ENCODE results near the gene SEC23A.

DNA sequence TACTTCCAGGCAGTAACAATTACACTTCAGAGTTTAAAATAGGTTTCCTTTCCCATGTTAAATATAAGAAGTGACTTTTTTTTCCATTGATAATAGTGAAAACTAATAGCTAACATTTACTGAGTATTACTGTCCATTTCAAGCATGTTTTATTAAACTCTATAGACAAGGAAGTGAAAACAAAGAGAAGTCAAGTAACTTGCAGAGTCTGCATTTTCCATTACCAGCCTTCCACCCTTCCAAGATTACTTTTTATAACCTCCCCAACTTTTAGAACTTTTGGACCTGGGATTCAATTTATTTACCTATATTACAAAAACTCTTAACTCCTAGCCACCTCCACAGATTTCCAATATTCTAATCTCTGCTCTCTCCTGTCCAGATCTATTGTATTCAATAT is 67.7 kb downstream of the SEC23A start:
- TF ChIP-seq, protein P1, sequence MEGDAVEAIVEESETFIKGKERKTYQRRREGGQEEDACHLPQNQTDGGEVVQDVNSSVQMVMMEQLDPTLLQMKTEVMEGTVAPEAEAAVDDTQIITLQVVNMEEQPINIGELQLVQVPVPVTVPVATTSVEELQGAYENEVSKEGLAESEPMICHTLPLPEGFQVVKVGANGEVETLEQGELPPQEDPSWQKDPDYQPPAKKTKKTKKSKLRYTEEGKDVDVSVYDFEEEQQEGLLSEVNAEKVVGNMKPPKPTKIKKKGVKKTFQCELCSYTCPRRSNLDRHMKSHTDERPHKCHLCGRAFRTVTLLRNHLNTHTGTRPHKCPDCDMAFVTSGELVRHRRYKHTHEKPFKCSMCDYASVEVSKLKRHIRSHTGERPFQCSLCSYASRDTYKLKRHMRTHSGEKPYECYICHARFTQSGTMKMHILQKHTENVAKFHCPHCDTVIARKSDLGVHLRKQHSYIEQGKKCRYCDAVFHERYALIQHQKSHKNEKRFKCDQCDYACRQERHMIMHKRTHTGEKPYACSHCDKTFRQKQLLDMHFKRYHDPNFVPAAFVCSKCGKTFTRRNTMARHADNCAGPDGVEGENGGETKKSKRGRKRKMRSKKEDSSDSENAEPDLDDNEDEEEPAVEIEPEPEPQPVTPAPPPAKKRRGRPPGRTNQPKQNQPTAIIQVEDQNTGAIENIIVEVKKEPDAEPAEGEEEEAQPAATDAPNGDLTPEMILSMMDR (IDR thresholded peaks at IDR 0.05; ENCODE audit: borderline replicate concordance, extremely low read depth, low read length, poor library complexity, severe bottlenecking), result no peak
- TF ChIP-seq EZH2 (IDR thresholded peaks at IDR 0.05; ENCODE audit: borderline replicate concordance, low read depth, low read length, severe bottlenecking), result no peak
